Activated CD4-positive, CD25-positive, alpha-beta regulatory T cell treated with anti-CD3 and anti-CD28 coated beads, Interleukin-2, amount 50 U/mL, for 24 hours (primary cell): Measurements from ENCODE around the gene USP17L17.
"Not testable (repeated sequence)": the region's sequence is repeated elsewhere in the genome, so short reads cannot be mapped to it uniquely, and the experiment has no call there.

Experiments used
- ATAC-seq, 2 donors: fragments of 150-1000 bp; cut with Tn5 transposase; one replicate each; pipeline ENCODE4 v1.10.0; 2021; ENCODE audit warnings: mild to moderate bottlenecking in 1 of 2, moderate library complexity in 1 of 2

Gene USP17L17, protein sequence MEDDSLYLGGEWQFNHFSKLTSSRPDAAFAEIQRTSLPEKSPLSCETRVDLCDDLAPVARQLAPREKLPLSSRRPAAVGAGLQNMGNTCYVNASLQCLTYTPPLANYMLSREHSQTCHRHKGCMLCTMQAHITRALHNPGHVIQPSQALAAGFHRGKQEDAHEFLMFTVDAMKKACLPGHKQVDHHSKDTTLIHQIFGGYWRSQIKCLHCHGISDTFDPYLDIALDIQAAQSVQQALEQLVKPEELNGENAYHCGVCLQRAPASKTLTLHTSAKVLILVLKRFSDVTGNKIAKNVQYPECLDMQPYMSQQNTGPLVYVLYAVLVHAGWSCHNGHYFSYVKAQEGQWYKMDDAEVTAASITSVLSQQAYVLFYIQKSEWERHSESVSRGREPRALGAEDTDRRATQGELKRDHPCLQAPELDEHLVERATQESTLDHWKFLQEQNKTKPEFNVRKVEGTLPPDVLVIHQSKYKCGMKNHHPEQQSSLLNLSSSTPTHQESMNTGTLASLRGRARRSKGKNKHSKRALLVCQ

DNA sequence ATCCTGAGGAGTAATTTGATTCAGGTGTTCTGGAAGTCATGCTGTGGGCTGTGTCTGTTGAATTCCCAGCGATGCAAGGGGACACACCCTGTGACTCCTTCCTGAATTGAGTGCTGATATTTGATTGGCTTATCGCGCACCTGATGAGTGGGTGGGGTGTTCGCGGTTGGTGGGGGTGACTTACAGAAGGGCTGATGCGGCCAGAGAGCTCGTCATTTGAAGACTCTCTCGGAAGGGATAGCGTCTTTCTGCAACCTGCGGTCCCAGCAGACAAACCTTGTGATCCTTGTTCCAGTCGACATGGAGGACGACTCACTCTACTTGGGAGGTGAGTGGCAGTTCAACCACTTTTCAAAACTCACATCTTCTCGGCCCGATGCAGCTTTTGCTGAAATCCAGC lies at the start of gene USP17L17:
USP17L17 (plus strand) TSS at position 301 of the 400 bp plus-strand sequence; CDS start at position 301, 0 bp downstream.
- ATAC-seq = not testable (repeated sequence)

GRCh38 chr4:9210357-9210756 lies 33.3 kb upstream of the USP17L17 start, which contains the start of gene USP17L10:
TSS of gene USP17L10 (plus strand) at chr4:9210657. CDS start at chr4:9210657, 0 bp downstream.
- not testable (repeated sequence) for ATAC-seq

GRCh38 chr4:9214701-9215100 lies 29.0 kb upstream of the USP17L17 start:
- ATAC-seq = not testable (repeated sequence)

DNA sequence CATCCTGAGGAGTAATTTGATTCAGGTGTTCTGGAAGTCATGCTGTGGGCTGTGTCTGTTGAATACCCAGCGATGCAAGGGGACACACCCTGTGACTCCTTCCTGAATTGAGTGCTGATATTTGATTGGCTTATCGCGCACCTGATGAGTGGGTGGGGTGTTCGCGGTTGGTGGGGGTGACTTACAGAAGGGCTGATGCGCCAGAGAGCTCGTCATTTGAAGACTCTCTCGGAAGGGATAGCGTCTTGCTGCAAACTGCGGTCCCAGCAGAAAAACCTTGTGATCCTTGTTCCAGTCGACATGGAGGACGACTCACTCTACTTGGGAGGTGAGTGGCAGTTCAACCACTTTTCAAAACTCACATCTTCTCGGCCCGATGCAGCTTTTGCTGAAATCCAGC lies 28.6 kb upstream of the USP17L17 start, which contains the start of gene USP17L11:
USP17L11 (plus strand) TSS at position 301 of the 400 bp plus-strand sequence; CDS start at position 301, 0 bp downstream.
- ATAC-seq = not testable (repeated sequence)

- not testable (repeated sequence) for ATAC-seq
Measured at GRCh38 chr4:9219852-9220251, 23.8 kb upstream of the USP17L17 start, which contains the start of gene USP17L12. TSS of gene USP17L12 (plus strand) at chr4:9220152. CDS start at chr4:9220152, 0 bp downstream.

- not testable (repeated sequence) for ATAC-seq
Measured at GRCh38 chr4:9224596-9224995, 19.1 kb upstream of the USP17L17 start, which contains the start of gene USP17L13. TSS of gene USP17L13 (plus strand) at chr4:9224896. CDS start at chr4:9224896, 0 bp downstream.

DNA sequence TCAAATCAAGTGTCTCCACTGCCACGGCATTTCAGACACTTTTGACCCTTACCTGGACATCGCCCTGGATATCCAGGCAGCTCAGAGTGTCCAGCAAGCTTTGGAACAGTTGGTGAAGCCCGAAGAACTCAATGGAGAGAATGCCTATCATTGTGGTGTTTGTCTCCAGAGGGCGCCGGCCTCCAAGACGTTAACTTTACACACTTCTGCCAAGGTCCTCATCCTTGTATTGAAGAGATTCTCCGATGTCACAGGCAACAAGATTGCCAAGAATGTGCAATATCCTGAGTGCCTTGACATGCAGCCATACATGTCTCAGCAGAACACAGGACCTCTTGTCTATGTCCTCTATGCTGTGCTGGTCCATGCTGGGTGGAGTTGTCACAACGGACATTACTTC lies 13.4 kb upstream of the USP17L17 start:
- ATAC-seq = not testable (repeated sequence)

DNA sequence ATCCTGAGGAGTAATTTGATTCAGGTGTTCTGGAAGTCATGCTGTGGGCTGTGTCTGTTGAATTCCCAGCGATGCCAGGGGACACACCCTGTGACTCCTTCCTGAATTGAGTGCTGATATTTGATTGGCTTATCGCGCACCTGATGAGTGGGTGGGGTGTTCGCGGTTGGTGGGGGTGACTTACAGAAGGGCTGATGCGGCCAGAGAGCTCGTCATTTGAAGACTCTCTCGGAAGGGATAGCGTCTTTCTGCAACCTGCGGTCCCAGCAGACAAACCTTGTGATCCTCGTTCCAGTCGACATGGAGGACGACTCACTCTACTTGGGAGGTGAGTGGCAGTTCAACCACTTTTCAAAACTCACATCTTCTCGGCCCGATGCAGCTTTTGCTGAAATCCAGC lies 9.6 kb upstream of the USP17L17 start, which contains the start of gene USP17L15:
USP17L15 (plus strand) TSS at position 301 of the 400 bp plus-strand sequence; CDS start at position 301, 0 bp downstream.
- ATAC-seq = not testable (repeated sequence)

DNA sequence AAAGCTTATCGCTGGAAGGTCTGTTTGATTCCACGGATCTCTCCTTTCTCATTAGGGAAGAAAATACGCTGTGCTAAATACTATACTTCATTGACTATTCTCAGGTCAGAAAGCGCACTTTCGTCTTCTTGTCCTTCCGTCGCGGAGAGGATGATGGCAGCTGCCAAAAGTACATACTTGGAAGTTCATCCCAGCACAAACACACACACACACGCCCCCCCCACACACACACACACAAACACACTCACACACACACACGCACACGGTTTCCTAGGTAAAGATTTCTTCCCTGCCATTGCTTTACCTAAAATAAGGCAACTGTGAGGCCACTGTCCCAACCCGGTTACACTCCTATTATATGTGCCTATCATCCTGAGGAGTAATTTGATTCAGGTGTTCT lies 5.2 kb upstream of the USP17L17 start:
- not testable (repeated sequence) for ATAC-seq

GRCh38 chr4:9247953-9248680 lies 4.4 kb downstream of the USP17L17 start, which contains the start of gene USP17L18:
TSS of gene USP17L18 (plus strand) at chr4:9248630. CDS start at chr4:9248630, 0 bp downstream.
- not testable (repeated sequence) for ATAC-seq

DNA sequence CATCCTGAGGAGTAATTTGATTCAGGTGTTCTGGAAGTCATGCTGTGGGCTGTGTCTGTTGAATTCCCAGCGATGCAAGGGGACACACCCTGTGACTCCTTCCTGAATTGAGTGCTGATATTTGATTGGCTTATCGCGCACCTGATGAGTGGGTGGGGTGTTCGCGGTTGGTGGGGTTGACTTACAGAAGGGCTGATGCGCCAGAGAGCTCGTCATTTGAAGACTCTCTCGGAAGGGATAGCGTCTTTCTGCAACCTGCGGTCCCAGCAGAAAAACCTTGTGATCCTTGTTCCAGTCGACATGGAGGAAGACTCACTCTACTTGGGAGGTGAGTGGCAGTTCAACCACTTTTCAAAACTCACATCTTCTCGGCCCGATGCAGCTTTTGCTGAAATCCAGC lies 9.4 kb downstream of the USP17L17 start, which contains the start of gene USP17L19:
USP17L19 (plus strand) TSS at position 301 of the 400 bp plus-strand sequence; CDS start at position 301, 0 bp downstream.
- not testable (repeated sequence) for ATAC-seq

DNA sequence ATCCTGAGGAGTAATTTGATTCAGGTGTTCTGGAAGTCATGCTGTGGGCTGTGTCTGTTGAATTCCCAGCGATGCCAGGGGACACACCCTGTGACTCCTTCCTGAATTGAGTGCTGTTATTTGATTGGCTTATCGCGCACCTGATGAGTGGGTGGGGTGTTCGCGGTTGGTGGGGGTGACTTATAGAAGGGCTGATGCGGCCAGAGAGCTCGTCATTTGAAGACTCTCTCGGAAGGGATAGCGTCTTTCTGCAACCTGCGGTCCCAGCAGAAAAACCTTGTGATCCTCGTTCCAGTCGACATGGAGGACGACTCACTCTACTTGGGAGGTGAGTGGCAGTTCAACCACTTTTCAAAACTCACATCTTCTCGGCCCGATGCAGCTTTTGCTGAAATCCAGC lies 14.1 kb downstream of the USP17L17 start, which contains the start of gene USP17L20:
USP17L20 (plus strand) TSS at position 301 of the 400 bp plus-strand sequence; CDS start at position 301, 0 bp downstream.
- not testable (repeated sequence) for ATAC-seq

DNA sequence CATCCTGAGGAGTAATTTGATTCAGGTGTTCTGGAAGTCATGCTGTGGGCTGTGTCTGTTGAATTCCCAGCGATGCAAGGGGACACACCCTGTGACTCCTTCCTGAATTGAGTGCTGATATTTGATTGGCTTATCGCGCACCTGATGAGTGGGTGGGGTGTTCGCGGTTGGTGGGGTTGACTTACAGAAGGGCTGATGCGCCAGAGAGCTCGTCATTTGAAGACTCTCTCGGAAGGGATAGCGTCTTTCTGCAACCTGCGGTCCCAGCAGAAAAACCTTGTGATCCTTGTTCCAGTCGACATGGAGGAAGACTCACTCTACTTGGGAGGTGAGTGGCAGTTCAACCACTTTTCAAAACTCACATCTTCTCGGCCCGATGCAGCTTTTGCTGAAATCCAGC lies 18.9 kb downstream of the USP17L17 start, which contains the start of gene USP17L21:
USP17L21 (plus strand) TSS at position 301 of the 400 bp plus-strand sequence; CDS start at position 301, 0 bp downstream.
- not testable (repeated sequence) for ATAC-seq

DNA sequence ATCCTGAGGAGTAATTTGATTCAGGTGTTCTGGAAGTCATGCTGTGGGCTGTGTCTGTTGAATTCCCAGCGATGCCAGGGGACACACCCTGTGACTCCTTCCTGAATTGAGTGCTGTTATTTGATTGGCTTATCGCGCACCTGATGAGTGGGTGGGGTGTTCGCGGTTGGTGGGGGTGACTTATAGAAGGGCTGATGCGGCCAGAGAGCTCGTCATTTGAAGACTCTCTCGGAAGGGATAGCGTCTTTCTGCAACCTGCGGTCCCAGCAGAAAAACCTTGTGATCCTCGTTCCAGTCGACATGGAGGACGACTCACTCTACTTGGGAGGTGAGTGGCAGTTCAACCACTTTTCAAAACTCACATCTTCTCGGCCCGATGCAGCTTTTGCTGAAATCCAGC lies 23.6 kb downstream of the USP17L17 start, which contains the start of gene USP17L22:
USP17L22 (plus strand) TSS at position 301 of the 400 bp plus-strand sequence; CDS start at position 301, 0 bp downstream.
- ATAC-seq = not testable (repeated sequence)

DNA sequence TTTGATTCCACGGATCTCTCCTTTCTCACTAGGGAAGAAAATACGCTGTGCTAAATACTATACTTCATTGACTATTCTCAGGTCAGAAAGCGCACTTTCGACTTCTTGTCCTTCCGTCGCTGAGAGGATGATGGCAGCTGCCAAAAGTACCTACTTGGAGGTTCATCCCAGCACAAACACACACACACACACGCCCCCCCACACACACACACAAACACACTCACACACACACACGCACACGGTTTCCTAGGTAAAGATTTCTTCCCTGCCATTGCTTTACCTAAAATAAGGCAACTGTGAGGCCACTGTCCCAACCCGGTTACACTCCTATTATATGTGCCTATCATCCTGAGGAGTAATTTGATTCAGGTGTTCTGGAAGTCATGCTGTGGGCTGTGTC lies 28.0 kb downstream of the USP17L17 start:
- ATAC-seq = not testable (repeated sequence)
